Measurements from ENCODE around the gene TRAPPC6A. TPM values are rescaled to one million over a fixed set of nuclear protein-coding genes. Genes with fewer than 3 reads are reported as not detected.

Gene TRAPPC6A
- total RNA-seq, 1 donor from 2014 or later = 14.7 TPM

DNA sequence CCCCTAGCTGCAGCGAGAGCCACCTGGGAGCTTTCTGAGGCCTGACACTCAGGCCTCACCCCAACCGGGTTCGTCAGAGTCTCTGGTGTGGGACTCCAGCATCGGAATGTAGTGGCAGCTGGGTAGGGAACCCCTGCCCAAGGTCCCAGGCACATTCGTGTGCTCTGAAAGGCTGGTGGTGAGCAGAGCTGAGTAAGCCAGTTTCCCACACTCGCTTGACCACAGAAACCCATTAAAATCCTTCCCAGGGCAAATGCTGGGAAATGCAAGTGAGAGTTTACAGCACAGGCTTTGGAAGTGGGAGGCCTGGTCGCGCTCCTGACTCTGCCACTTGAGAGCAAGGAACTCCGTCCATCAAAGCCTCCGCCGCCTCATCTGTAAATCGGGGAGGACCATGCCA is 4.2 kb downstream of the TRAPPC6A start:
- peaks cover 19% of the 10 kb centered on the region for H3K4me1 Mint-ChIP-seq (ENCODE audit: low read depth, unreplicated experiment)
- no peaks in the 10 kb centered on the region for H3K9me3 Mint-ChIP-seq (ENCODE audit: unreplicated experiment)
- no peaks in the 10 kb centered on the region for H4K20me1 ChIP-seq (ENCODE audit: insufficient read depth, low read length)
- peaks cover 2% of the 10 kb centered on the region for H3K36me3 Mint-ChIP-seq (ENCODE audit: low read depth, unreplicated experiment)
- H3K27me3 ChIP-seq (ENCODE audit: insufficient read depth, low read length) = no peaks in the 10 kb centered on the region
- H2AFZ ChIP-seq (ENCODE audit: low read depth, low read length) = no peak overlapping the region
- H3K79me2 ChIP-seq (ENCODE audit: insufficient read depth, low read length) = no peaks in the 10 kb centered on the region
- no peak overlapping the region for H3K4me3 ChIP-seq (ENCODE audit: insufficient read depth, low read depth, low read length)
- peaks cover 6% of the 10 kb centered on the region for H3K4me1 ChIP-seq (ENCODE audit: insufficient read depth, low read length)
- no peak overlapping the region for H3K4me2 ChIP-seq (ENCODE audit: low read length)
- no peak for FAIRE-seq
- H3K27ac ChIP-seq (ENCODE audit: low read depth, low read length) = peak overlapping the region; percentile 60
- no peak overlapping the region for H3K4me3 Mint-ChIP-seq (ENCODE audit: unreplicated experiment)
- peak overlapping the region; percentile 97 for H3K27ac Mint-ChIP-seq (ENCODE audit: unreplicated experiment)
- H3K36me3 ChIP-seq (ENCODE audit: insufficient read depth, low read length) = no peaks in the 10 kb centered on the region
- H3K27me3 Mint-ChIP-seq (ENCODE audit: low read depth, unreplicated experiment) = no peaks in the 10 kb centered on the region
- H3K9ac ChIP-seq (ENCODE audit: low read length) = peak overlapping the region; percentile 41
- peak; percentile 84 for DNase-seq (ENCODE audit: low read depth)
- TF ChIP-seq EZH2 (IDR thresholded peaks at IDR 0.05; ENCODE audit: insufficient read depth, low read length) = no peak
- TF ChIP-seq, protein P1, sequence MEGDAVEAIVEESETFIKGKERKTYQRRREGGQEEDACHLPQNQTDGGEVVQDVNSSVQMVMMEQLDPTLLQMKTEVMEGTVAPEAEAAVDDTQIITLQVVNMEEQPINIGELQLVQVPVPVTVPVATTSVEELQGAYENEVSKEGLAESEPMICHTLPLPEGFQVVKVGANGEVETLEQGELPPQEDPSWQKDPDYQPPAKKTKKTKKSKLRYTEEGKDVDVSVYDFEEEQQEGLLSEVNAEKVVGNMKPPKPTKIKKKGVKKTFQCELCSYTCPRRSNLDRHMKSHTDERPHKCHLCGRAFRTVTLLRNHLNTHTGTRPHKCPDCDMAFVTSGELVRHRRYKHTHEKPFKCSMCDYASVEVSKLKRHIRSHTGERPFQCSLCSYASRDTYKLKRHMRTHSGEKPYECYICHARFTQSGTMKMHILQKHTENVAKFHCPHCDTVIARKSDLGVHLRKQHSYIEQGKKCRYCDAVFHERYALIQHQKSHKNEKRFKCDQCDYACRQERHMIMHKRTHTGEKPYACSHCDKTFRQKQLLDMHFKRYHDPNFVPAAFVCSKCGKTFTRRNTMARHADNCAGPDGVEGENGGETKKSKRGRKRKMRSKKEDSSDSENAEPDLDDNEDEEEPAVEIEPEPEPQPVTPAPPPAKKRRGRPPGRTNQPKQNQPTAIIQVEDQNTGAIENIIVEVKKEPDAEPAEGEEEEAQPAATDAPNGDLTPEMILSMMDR (IDR thresholded peaks at IDR 0.05; ENCODE audit: insufficient read depth, low read depth, low read length) = no peak
- no peaks in the 10 kb centered on the region for H3K9me3 ChIP-seq (ENCODE audit: insufficient read depth, low read depth, low read length)

DNA sequence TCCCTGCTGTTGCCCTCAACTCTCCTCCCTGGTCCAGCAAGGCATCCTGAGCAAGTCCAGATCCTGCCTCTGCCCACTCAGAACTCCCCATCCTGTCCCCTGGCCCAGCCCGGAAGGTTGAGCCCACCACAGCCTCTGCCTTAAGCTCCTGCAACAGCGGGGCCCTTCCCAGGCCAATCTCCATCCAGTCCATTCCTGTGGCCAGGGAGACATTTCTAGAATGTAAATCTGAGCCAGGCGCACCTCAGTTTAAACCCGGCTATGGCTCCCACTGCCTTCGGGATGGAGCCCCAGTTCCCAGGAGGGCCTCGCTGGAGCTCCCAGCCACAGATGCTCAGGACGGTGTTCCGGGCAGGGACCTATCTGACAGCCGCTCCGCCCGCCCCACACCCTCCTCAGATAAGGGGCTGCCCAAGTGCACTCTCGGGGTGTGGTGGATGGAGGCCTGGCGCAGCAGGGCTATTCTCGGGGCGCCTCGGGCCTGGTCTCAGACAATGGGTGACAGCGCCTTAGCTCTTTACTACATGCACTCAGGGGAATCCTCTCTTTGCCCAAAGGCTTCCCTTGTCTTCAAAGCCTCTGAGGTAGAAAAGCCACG is 5.3 kb downstream of the TRAPPC6A start:
- Histone ChIP-seq H3K36me3 (ENCODE audit: insufficient read depth, low read length) (no peaks in the 10 kb centered on the region), H3K27me3 (ENCODE audit: insufficient read depth, low read length) (no peaks in the 10 kb centered on the region), H2AFZ (ENCODE audit: low read depth, low read length) (no peak overlapping the region), H3K79me2 (ENCODE audit: insufficient read depth, low read length) (no peaks in the 10 kb centered on the region), H3K4me3 (ENCODE audit: insufficient read depth, low read depth, low read length) (no peak overlapping the region), H3K9me3 (ENCODE audit: insufficient read depth, low read depth, low read length) (no peaks in the 10 kb centered on the region), H3K27ac (ENCODE audit: low read depth, low read length) (no peak overlapping the region), H3K4me1 (ENCODE audit: insufficient read depth, low read length) (peaks cover 6% of the 10 kb centered on the region), H3K4me2 (ENCODE audit: low read length) (no peak overlapping the region), H3K9ac (ENCODE audit: low read length) (no peak overlapping the region), H4K20me1 (ENCODE audit: insufficient read depth, low read length) (no peaks in the 10 kb centered on the region)
- DNase-seq (ENCODE audit: low read depth) = peak; percentile 20
- Mint-ChIP-seq H3K36me3 (ENCODE audit: low read depth, unreplicated experiment) (no peaks in the 10 kb centered on the region), H3K27ac (ENCODE audit: unreplicated experiment) (no peak overlapping the region), H3K27me3 (ENCODE audit: low read depth, unreplicated experiment) (no peaks in the 10 kb centered on the region), H3K4me3 (ENCODE audit: unreplicated experiment) (no peak overlapping the region), H3K9me3 (ENCODE audit: unreplicated experiment) (no peaks in the 10 kb centered on the region), H3K4me1 (ENCODE audit: low read depth, unreplicated experiment) (peaks cover 18% of the 10 kb centered on the region)
- no peak for FAIRE-seq
- no peak for TF ChIP-seq EZH2 (IDR thresholded peaks at IDR 0.05; ENCODE audit: insufficient read depth, low read length)
- TF ChIP-seq, protein P1 (IDR thresholded peaks at IDR 0.05; ENCODE audit: insufficient read depth, low read depth, low read length) = no peak

DNA sequence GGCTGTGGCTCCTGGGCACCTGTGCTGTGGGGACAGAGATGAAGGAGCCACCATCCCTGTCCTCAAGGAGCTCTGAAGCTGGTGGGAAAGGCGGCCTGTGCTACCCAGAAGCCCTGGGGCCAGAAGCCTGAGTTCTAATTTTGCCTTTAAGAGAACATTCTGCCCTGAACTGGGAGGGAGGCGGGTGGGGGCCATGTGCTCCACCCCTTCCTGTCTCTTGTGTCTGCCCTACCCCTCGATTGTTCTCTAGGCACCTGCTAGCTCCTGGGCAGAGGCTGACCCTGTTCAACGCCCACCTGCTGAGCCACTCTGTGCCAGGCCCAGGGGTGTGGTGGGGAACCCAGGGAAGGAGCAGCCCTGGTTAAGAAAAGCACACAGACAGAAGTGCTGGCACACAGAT is 5.9 kb downstream of the TRAPPC6A start:
- Histone ChIP-seq H3K4me3 (ENCODE audit: insufficient read depth, low read depth, low read length) (no peak overlapping the region), H3K9ac (ENCODE audit: low read length) (no peak overlapping the region), H3K27me3 (ENCODE audit: insufficient read depth, low read length) (no peaks in the 10 kb centered on the region), H3K27ac (ENCODE audit: low read depth, low read length) (no peak overlapping the region), H3K79me2 (ENCODE audit: insufficient read depth, low read length) (no peaks in the 10 kb centered on the region), H3K4me1 (ENCODE audit: insufficient read depth, low read length) (peaks cover 2% of the 10 kb centered on the region), H4K20me1 (ENCODE audit: insufficient read depth, low read length) (no peaks in the 10 kb centered on the region), H3K36me3 (ENCODE audit: insufficient read depth, low read length) (no peaks in the 10 kb centered on the region), H2AFZ (ENCODE audit: low read depth, low read length) (no peak overlapping the region), H3K9me3 (ENCODE audit: insufficient read depth, low read depth, low read length) (no peaks in the 10 kb centered on the region), H3K4me2 (ENCODE audit: low read length) (no peak overlapping the region)
- no peak for FAIRE-seq
- no peak overlapping the region for H3K27ac Mint-ChIP-seq (ENCODE audit: unreplicated experiment)
- peaks cover 16% of the 10 kb centered on the region for H3K4me1 Mint-ChIP-seq (ENCODE audit: low read depth, unreplicated experiment)
- DNase-seq (ENCODE audit: low read depth) = no peak
- no peaks in the 10 kb centered on the region for H3K36me3 Mint-ChIP-seq (ENCODE audit: low read depth, unreplicated experiment)
- no peaks in the 10 kb centered on the region for H3K27me3 Mint-ChIP-seq (ENCODE audit: low read depth, unreplicated experiment)
- TF ChIP-seq EZH2 (IDR thresholded peaks at IDR 0.05; ENCODE audit: insufficient read depth, low read length) = no peak
- TF ChIP-seq, protein P1 (IDR thresholded peaks at IDR 0.05; ENCODE audit: insufficient read depth, low read depth, low read length) = no peak
- no peak overlapping the region for H3K4me3 Mint-ChIP-seq (ENCODE audit: unreplicated experiment)
- no peaks in the 10 kb centered on the region for H3K9me3 Mint-ChIP-seq (ENCODE audit: unreplicated experiment)
